Thoracic aorta (tissue), 2 donors: ENCODE measurements around the gene ERP44. TPM values are rescaled to one million over a fixed set of nuclear protein-coding genes. Genes with fewer than 3 reads are reported as not detected.

Experiments
- ATAC-seq: fragments of 150-250 bp; one replicate; pipeline ENCODE4 v1.8.0; 2017; ENCODE audit warnings: low read depth; ENCODE audit not compliant: insufficient number of reproducible peaks, low FRiP score
- DNase-seq: peaks from one replicate; pipeline ENCODE4 v3.0.0-alpha.2; 2020; ENCODE audit warnings: low spot score
- H3K27ac ChIP-seq, 2 donors: fragments of 200-600 bp; sonication (generic); 1 replicate in 1 of 2; 2 replicates in 1 of 2; pipeline ENCODE4 v1.5.1; 2016; ENCODE audit warnings: mild to moderate bottlenecking in 2 of 2, moderate library complexity in 2 of 2
- H3K27me3 ChIP-seq: fragments of 200-600 bp; sonication (generic); replicated peaks from 2 replicates; pipeline ENCODE4 v1.6.0; 2016; ENCODE audit warnings: mild to moderate bottlenecking; ENCODE audit not compliant: insufficient read depth
- H3K36me3 ChIP-seq: fragments of 200-600 bp; sonication (generic); one replicate; pipeline ENCODE4 v1.5.1; 2016
- H3K4me1 ChIP-seq, 2 donors: fragments of 200-600 bp; sonication (generic); 1 replicate in 1 of 2; 2 replicates in 1 of 2; pipeline versions ENCODE4 v1.5.1 to v1.6.0; 2016; ENCODE audit warnings: low read depth in 2 of 2, mild to moderate bottlenecking in 1 of 2; ENCODE audit not compliant: control insufficient read depth in 1 of 2
- H3K4me3 ChIP-seq: fragments of 200-600 bp; sonication (generic); 2 replicates; pipeline ENCODE4 v1.5.1; 2016; ENCODE audit warnings: mild to moderate bottlenecking
- H3K9me3 ChIP-seq: fragments of 200-600 bp; sonication (generic); 2 replicates; pipeline ENCODE4 v1.5.1; 2016
- CTCF ChIP-seq: fragments of 200-600 bp; sonication (generic); IDR thresholded peaks from one replicate; pipeline ENCODE4 v1.5.1; 2019; ENCODE audit warnings: antibody characterized with exemption
- total RNA-seq, 2 donors: library from RNA; depleted of rRNA; stranded (reverse); fragments of >200 nt; gene quantifications; one replicate each; pipeline versions ENCODE4 v1.1.0 to v1.2.3, GENCODE V29; 2016

The ERP44 gene
- total RNA-seq, 2 donors from 2014 or later: 13.8 to 17.6 TPM

- no peaks in the 10 kb centered on the region for H3K4me1 ChIP-seq
- H3K4me3 ChIP-seq: no peak overlapping the region
- H3K27me3 ChIP-seq: no peaks in the 10 kb centered on the region
- H3K27ac ChIP-seq: no peak overlapping the region
- H3K36me3 ChIP-seq: no peaks in the 10 kb centered on the region
- ATAC-seq (no peak), DNase-seq (no peak)
- no peaks in the 10 kb centered on the region for H3K9me3 ChIP-seq
- TF ChIP-seq CTCF: no peak
These were observed 26.4 kb upstream of the ERP44 start for GRCh38 chr9:100125236-100125635.

DNA sequence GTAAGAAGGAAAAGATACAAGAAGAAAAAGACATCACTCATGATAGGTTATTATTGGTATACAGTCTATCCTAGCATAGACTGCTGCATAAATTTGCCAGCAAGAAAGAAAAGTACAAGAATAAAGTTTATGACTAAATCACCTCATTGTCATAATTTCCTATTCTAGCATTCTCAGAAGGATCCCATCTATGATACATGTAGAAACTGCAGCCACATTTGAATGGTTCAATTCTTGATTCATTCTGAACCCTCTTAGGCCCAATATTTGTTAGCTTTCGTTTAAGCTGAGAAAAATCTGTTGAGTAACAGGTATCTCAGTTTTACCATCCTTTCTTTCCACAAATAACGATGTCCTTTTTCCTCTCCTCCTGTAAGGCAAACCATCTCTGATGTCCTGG is 21.5 kb upstream of the ERP44 start:
- Histone ChIP-seq H3K27ac (no peak overlapping the region), H3K4me3 (no peak overlapping the region), H3K9me3 (no peaks in the 10 kb centered on the region), H3K27me3 (no peaks in the 10 kb centered on the region), H3K4me1 (no peaks in the 10 kb centered on the region), H3K36me3 (no peaks in the 10 kb centered on the region)
- no peak for DNase-seq
- TF ChIP-seq CTCF: no peak
- ATAC-seq: no peak

- no peak for TF ChIP-seq CTCF
- H3K27me3 ChIP-seq: no peaks in the 10 kb centered on the region
- no peak for DNase-seq
- H3K4me1 ChIP-seq: no peaks in the 10 kb centered on the region
- no peak overlapping the region for H3K4me3 ChIP-seq
- no peaks in the 10 kb centered on the region for H3K36me3 ChIP-seq
- H3K9me3 ChIP-seq: no peaks in the 10 kb centered on the region
- ATAC-seq: no peak
- no peak overlapping the region for H3K27ac ChIP-seq
These were observed 18.5 kb upstream of the ERP44 start for GRCh38 chr9:100117316-100117715.

- Histone ChIP-seq H3K27me3 (no peaks in the 10 kb centered on the region), H3K9me3 (no peaks in the 10 kb centered on the region), H3K4me3 (no peak overlapping the region), H3K27ac (no peak overlapping the region), H3K36me3 (no peaks in the 10 kb centered on the region), H3K4me1 (peaks cover 9 to 15% of the 10 kb centered on the region in 2 donors)
- ATAC-seq (no peak), DNase-seq (no peak)
- no peak for TF ChIP-seq CTCF
These were observed 14.0 kb upstream of the ERP44 start for GRCh38 chr9:100112677-100113336.

DNA sequence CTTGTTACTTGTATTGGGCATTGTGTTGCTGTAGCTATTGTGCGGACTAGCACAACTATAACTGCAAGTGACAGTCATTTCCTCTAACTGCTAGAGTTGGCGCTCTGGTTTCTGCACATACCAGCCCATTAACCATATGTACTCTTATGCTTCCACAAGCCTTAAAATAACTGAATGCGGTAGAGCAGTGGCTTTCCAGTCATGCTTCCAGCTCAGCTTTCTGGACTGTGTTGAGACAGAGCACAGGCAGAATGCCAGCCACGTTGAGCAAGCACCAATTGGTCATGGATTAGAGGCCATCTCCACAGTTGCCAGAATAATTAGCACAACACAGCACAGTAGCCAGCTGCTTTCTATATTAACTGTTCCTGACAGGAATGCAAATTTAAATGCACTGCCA is 12.4 kb upstream of the ERP44 start:
- TF ChIP-seq CTCF: no peak
- Histone ChIP-seq H3K4me1 (peaks cover 9 to 15% of the 10 kb centered on the region in 2 donors), H3K27me3 (no peaks in the 10 kb centered on the region), H3K4me3 (no peak overlapping the region), H3K36me3 (no peaks in the 10 kb centered on the region), H3K27ac (peak overlapping the region in 1 of 2 donors; percentile 17), H3K9me3 (no peaks in the 10 kb centered on the region)
- ATAC-seq (peak; percentile 95), DNase-seq (peak; percentile 76)
